HG02759 (cell line): ENCODE measurements around the gene DTX1.

Source experiments
- ATAC-seq: cut with Tn5 transposase; IDR thresholded peaks from one replicate; pipeline ENCODE4 v1.9.1; 2021; ENCODE audit warnings: mild to moderate bottlenecking, moderate library complexity; ENCODE audit not compliant: unreplicated experiment

DTX1 gene

GRCh38 chr12:113056631-113057488 is at the start of gene DTX1:
DTX1 (plus strand) TSS chr12:113056730; CDS start chr12:113058193, 1,463 bp downstream.
- no peak for ATAC-seq

DNA sequence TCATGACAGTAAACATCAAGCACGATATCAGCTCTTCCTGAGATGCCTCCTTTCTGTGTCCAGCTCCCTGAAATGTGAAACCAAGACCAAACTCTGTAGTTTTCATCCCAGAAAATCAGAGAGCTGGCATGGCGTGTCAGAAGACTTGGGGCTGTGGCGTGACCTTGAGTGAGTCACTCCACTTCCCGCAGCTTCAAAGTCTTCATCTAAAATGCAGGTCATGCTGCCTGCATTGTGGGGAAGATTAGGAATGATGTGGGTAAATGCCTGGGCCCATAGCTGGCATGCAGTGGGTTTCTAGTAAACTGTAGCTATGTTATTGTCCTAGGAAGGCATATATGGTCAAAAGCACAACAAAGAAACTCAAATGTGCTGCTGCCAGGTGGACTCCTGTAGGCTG is 49.4 kb upstream of the DTX1 start:
- ATAC-seq, result no peak

- no peak for ATAC-seq
Measured at GRCh38 chr12:113010701-113011100, 45.8 kb upstream of the DTX1 start.

DNA sequence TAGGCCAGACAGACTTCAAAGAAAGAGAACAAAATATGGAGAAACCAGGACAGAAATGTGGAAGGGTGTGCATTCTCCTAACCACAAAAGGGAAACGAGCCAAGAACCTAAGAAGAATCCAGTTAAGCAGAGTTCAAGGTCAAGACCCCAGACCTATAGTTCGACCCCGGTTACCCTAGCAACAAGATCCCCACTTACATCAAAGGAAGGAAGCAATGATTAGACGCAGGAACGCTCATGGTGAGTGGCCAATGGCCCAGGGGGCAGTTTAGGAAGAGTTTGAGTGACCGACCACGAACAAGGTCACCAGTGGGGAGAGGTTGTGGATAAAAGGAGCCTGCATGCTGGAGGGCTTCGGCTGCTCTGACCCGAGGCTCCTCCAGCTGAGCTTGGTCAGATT is 42.0 kb upstream of the DTX1 start:
- ATAC-seq, result no peak

DNA sequence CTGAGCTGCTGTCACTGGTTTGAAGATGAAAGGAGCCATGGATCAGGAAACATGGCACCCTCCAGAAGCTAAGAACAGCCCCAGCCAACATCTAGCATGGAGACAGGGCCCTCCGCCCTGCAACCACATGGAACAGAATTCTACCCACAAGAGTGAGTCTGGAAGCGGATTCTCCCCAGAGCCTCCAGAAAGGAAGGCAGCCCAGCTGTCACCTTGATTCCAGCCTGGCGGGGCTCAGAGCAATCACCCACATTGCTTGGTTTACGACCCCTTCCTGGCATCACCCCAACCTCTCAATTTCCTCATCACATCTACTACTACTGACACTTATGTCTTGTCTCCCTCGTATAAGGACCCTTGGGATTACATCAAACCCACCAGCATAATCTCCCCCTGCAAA is 39.7 kb upstream of the DTX1 start:
- no peak for ATAC-seq

GRCh38 chr12:113019025-113019424 is 37.5 kb upstream of the DTX1 start:
- no peak for ATAC-seq

GRCh38 chr12:113021500-113021899 is 35.0 kb upstream of the DTX1 start:
- no peak for ATAC-seq

- ATAC-seq, result no peak
Measured at GRCh38 chr12:113022563-113023297, 33.8 kb upstream of the DTX1 start.

DNA sequence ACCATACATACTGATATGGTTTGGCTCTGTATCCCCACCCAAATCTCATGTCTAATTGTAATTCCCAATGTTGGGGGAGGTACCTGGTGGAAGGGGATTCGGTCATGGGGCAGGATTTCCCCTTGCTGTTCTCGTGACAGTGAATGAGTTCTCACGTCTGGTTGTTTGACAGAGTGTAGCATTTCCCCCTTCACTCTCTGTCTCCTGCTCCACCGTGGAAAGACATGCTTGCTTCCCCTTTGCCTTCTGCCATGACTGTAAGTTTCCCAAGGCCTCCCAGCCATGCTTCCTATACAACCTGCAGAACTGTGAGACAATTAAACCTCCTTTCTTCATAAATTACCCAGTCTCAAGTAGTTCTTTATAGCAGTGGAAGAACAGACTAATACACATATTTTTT is 28.8 kb upstream of the DTX1 start:
- ATAC-seq, result no peak

DNA sequence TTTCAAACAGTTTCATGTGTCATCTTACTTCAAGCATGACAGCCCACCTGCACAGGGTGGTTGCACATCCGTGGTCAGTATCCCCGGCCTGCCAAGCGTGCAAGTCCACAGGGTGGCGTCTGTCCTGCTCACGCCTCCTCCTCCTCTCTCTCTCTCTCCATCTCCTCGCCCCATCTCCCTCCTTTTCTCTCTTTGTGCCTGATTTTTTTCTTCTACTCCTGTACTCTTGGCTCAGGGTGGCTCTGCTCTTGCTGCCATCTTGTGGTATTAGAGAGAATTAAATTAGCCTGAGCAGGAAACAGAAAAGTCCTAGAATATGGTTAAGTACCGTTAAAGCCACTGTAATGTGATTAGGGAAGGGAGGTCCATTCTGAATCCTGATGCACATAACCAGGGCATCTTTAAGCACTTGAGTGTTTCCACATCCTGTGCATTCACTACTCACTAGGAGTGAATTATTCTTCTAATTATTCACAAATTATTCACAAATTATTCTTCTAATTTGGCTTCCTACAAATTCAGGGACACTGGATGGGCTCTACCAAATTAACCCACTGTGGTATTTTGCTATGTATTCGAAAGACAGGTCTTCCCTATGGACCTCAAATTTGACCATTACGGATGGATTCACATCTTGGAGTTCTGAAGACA is 25.5 kb upstream of the DTX1 start:
- ATAC-seq, result no peak

DNA sequence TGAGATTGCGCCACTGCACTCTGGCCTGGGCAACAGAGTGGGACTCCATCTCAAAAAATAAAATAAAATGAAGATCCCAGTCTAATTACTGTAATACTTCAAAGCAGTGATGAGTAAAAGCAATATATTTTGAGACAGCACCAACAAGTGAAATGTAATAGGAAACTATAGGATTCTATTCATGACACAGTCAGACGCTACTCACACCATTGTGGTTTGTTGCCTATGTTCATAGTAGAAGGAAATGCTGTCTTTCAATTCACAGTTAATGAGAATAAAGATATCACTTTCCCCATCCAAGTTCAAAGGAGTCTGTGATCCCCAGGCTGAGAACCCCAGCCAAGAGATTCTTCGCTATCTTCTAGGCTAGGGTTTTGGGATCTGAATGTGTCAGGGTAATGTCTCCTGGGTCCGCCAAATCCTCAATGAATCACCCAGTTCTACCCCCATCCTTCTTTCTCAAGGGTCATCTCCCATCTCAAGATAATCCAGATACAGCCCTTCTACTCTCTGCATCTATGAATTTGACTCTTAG is 16.6 kb upstream of the DTX1 start:
- no peak for ATAC-seq

- ATAC-seq, result no peak
Measured at GRCh38 chr12:113040722-113041171, 15.8 kb upstream of the DTX1 start.

DNA sequence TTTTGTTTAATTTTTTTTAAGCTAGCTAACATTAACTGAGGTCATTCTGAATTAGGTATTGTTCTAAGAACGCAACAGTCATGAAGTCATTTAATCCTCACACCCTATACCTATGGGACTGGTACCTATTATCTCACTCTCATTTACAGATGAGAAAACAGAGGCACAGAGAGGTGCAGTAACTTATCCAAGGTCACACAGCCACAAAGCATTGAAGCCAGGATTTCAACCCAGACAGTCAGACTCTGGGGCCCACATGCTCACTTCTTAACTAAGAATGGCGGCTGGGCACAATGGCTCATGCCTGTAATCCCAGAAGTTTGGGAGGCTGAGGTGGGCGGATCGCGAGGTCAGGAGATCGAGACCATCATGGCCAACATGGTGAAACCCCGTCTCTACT is 15.0 kb upstream of the DTX1 start:
- ATAC-seq, result no peak

GRCh38 chr12:113043240-113043639 is 13.3 kb upstream of the DTX1 start:
- no peak for ATAC-seq

DNA sequence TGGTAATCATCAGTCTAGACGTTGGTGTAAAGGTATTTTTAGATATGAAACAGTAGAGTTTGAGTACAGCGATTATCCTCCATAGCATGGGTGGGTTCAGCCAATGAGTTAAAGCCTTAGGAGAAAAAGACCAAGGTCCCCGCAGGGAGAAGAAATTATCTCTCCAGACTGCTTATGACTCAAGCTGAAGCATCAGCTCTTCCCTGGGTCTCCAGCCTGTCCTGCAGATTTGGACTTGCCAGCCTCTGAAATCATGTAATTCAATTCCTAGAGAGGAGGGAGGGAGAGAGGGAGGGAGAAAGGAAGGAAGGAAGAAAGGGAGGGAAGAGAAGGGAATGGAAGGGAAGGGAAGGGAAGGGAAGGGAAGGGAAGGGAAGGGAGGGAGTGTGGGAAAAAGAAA is 12.0 kb upstream of the DTX1 start:
- no peak for ATAC-seq

- no peak for ATAC-seq
Measured at GRCh38 chr12:113048716-113049127, 7.8 kb upstream of the DTX1 start.

DNA sequence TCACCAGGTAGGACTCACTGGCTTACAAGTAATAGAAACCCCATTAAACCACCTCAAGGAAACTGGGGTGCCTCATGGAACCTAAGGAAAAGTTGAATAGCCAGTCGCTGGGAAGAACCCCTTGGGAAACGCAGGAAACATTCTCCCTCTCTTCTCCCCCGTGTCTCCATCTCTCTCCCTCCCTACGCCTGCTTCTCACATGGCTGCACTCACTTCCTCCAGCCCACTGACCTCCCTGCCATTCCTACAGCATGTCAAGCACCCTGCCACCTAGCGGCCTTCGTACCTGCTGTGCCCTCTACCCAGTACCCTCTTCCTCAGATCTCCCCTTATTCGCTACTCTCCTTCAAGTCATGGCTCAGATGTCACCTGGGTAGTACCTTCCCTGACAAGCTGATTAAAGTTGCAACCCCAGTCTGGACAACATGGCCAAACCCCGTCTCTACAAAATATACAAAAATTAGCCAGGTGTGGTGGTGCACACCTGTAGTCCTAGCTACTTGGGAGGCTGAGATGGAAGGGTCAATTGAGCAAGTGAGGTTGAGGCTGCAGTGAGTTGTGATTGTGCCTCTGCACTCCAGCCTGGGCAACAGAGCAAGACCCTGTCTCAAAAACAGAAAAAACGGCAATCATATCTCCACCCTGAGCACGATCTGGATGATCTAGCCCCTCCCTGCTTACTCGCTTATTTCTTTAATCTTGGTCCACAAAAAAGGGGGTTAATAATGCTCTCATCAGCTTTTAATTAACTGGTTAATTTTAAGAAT is 6.4 kb upstream of the DTX1 start:
- no peak for ATAC-seq

- no peak for ATAC-seq
Measured at GRCh38 chr12:113050795-113051194, 5.7 kb upstream of the DTX1 start.

DNA sequence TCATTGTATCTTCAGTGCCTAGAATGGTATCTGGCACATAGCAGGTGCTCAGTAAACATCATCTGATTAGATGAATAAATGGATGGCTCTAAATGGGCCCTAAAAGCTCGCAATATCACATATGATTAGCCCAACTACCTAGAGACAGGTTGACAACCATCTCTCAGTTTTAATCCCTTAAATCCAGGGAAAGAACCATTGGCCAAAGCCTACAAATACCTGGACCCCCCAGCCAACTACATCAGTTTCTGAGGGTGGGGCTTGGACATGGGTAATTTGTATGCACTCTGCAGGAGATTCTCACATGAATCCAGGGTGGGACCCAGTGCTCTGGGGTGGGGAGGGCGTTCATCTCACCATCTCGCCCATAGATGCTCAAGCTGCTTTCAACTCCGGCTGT is 4.8 kb upstream of the DTX1 start:
- ATAC-seq, result no peak

GRCh38 chr12:113052326-113052725 is 4.2 kb upstream of the DTX1 start:
- ATAC-seq, result no peak
